Measurements from ENCODE around the gene RASA3.

Gene RASA3

GRCh38 chr13:113967729-113968462, 164.5 kb downstream of the RASA3 start:
- DNase-seq (ENCODE audit: low spot score): no peak

- no peak for DNase-seq (ENCODE audit: low spot score)
Observed at GRCh38 chr13:113967206-113967720, 165.2 kb downstream of the RASA3 start.

- DNase-seq (ENCODE audit: low spot score): no peak
Observed at GRCh38 chr13:113965968-113966884, 166.2 kb downstream of the RASA3 start.

DNA sequence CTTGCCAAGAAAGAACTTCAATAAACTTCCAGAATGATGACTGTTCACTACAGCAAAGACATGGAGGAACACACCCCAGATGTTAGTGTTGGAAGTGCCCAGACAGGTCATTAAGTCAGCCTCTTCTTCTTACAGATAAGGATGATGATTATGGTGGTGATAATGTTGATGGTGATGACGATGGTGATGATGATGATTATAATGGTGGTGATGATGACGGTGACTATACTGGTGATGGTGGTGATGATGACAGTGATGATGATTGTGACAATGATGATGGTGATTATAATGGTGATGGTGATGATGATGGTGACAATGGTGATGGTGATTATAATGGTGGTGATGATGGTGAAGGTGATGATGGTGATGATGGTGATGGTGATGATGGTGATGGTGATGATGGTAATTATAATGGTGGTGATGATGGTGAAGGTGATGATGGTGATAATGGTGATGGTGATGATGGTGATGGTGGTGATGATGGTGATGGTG, 167.0 kb downstream of the RASA3 start:
- no peak for DNase-seq (ENCODE audit: low spot score)

DNA sequence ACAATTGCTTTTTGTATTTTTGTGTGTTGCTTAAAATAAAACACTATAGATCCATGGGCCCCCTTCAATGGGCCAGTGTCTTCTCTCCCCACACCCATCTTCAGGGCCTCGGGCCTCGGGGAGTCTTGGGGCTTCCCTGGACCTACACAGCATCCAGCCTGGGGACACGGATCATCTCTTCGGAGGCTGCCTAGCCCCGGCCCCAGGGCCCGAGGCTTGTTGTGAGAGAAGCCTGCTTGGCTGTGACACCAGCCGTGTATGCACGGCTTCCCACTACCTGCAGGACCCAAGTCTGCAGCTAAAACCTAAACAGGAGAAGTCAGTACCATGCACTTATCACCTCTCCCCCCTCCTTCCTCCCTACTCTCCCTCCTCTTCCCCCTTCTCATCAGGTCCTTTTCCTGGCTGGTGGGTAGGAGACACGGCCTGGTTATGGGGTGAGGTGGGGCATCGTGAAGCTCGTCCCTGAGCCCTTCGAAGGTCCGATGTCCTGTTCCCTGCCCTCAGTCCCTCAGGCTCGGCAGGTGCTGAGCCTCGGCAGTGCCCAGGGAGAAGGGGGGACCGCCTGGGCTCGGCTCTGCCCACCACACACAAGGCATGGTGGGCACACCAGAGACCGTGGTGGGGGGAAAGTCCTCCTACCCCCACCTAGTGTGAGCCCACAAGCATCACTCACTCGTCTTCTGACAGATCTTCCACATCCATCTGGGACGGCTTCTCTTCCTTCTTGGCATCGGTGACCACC, 168.0 kb downstream of the RASA3 start:
- DNase-seq (ENCODE audit: low spot score): no peak

GRCh38 chr13:113963376-113963775, 169.0 kb downstream of the RASA3 start:
- no peak for DNase-seq (ENCODE audit: low spot score)

GRCh38 chr13:113962975-113963374, 169.4 kb downstream of the RASA3 start:
- no peak for DNase-seq (ENCODE audit: low spot score)

GRCh38 chr13:113962386-113962785, 170.0 kb downstream of the RASA3 start:
- no peak for DNase-seq (ENCODE audit: low spot score)

DNA sequence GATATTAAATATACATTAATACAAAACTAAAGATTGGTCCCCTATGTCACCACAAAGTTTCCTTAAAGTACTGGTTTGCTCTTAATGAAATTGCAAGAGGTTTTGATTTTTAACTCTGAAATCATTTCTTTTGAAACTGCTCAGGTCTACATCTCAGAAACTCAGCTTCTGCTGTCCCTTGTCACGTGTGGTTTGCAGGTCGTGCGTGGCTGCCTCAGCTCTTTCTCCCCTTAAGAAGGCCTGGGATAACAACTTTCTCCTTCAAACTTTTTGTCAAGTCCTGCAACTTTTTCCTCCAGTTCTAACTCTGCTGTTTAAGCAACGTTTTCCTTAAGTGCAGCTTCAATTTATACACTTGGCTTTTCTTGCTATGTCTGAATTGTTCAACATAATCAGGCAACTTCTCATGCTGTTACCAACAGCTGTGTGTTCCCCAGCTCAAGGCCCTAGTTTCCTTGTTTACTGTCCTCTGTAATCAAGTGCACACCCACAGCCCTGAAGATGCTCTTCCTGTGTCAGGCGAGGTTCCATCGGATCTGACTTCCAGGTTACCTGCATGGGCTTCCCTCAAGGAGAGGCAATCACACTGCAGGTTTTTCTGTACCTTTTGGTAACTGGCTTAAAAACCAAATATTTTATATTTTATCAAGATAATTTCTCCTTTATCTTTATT, 172.0 kb downstream of the RASA3 start:
- no peak for DNase-seq (ENCODE audit: low spot score)

DNA sequence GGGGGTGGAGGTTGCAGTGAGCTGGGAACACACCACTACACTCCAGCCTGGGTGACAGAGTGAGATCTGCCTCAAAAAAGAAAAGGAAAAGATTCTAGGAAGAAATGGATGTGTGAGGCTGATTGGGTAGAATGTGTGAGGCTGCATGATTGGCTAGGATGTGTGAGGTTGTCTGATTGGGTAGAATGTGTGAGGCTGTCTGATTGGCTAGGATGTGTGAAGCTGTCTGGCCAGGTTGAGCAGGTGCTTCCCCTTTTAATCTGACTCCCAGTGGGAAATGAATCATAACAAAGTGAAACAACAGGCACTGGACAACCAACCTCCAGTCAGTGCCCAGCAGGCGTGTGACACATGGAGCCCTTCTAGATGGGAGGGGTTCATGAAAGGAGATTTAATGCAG, 173.2 kb downstream of the RASA3 start:
- peak; percentile 63 for DNase-seq (ENCODE audit: low spot score)

DNA sequence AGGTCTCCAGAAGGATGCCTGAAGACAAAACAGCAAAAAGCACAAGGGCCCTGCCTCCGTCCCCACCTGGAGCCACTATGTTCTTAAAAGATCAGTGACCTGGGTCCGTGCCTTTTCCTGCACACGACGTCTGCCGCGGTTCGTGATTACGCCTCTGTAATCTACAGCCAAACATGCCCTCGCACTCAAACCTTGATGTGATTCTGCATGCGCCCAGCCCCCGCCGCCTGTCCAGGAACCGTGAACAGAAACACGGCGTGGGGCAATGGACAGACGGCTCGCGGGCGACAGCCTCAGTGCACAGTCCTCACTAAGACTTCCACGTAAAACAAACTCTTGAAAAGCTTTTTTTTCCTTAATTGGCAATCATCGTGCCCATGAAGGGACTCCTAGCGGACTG, 174.1 kb downstream of the RASA3 start:
- no peak for DNase-seq (ENCODE audit: low spot score)

GRCh38 chr13:113956571-113956970, 175.9 kb downstream of the RASA3 start:
- DNase-seq (ENCODE audit: low spot score): no peak

DNA sequence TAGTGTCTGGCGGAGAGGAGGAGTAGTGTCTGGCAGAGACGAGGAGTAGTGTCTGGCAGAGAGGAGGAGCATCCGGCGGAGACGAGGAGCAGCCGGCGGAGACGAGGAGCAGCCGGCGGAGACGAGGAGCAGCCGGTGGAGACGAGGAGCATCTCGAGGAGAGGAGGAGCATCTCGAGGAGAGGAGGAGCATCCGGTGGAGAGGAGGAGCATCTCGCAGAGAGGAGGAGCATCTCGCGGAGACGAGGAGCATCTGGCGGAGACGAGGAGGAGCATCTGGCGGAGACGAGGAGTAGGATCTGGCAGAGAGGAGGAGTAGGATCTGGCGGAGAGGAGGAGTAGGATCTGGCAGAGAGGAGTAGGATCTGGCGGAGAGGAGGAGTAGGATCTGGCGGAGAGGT, 176.7 kb downstream of the RASA3 start:
- no peak for DNase-seq (ENCODE audit: low spot score)

DNA sequence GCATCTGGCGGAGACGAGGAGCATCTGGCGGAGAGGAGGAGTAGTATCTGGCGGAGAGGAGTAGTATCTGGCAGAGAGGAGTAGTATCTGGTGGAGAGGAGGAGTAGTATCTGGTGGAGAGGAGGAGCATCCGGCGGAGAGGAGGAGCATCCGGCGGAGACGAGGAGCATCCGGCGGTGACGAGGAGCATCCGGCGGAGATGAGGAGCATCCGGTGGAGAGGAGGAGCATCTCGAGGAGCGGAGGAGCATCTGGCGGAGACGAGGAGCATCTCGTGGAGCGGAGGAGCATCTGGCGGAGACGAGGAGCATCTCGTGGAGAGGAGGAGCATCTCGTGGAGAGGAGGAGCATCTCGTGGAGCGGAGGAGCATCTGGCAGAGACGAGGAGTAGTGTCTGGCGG, 177.2 kb downstream of the RASA3 start:
- no peak for DNase-seq (ENCODE audit: low spot score)

GRCh38 chr13:113954046-113954835, 178.2 kb downstream of the RASA3 start:
- no peak for DNase-seq (ENCODE audit: low spot score)

- DNase-seq (ENCODE audit: low spot score): no peak
Observed at GRCh38 chr13:113953561-113953960, 178.9 kb downstream of the RASA3 start.

DNA sequence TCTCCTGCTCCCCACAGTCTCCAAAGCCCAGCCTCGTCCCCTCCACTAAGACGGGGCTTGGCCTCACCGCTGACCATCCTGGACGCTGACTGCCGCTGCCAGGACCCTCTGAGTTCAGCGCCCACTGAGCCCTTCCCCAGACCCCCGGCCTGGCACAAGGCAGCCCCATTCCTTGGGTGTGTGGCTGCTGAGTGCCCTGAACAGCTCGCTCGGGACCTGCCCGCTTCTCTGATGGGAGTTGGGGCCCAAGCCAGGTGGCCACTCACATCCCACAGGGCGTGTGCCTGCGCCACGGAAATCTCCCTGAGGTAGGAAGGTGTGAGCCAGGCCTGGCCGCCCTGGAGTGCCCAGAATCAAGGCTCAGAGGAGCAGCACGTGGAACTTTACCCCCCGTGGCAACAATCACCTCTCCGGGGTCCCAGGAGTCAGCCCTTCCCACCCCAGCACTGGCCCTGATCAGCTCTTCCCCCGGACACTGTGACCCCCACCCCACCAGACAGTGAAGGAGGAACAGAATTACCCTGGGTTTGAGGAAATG, 179.4 kb downstream of the RASA3 start:
- no peak for DNase-seq (ENCODE audit: low spot score)

DNA sequence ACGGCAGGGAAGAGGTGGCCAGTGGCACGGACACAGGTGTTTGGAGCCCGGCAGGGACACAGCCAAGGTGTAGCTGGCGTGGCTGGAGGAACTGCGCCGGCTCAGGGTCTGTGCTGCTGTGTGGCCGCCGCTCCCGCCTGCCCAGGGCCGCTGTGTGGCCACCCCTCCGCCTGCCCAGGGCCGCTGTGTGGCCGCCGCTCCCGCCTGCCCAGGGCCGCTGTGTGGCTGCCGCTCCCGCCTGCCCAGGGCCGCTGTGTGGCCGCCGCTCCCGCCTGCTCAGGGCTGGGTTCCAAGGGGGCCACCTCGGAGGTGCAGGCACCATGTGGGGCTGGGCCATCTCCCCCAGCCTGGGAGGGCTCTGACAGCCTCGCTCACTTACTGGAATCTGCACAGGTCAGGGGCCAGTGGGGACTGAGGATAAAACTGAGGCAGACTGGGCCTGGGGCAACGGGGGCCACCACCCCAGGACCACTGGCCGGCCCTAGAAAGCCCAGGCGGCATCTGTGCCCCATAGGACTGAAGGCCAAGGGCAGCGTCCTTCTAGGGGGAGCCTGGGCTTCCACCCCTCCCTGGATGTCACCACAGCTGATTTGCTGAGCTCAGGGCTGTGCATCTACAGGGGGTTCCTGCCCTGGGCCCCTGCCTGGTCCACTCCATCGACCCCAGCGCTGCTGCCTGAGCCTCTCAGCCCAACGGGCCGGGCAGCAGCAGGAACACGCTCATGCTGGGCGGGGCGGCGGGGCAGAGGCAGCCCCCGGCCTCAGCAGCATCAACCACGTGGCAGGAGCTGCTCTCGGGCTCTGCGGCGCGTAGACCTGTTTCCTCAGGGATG, 180.1 kb downstream of the RASA3 start:
- DNase-seq (ENCODE audit: low spot score): no peak

GRCh38 chr13:113951246-113951999, 181.0 kb downstream of the RASA3 start:
- DNase-seq (ENCODE audit: low spot score): peak; percentile 66

Measured in SW480 (cell line).